ENCODE measurements around the gene NKX6-2. TPM values are rescaled to one million over a fixed set of nuclear protein-coding genes. Genes with fewer than 3 reads are reported as not detected.

The NKX6-2 gene
- total RNA-seq, 1 donor from 2014 or later = not detected

GRCh38 chr10:132786884-132787494 lies 1.0 kb upstream of the NKX6-2 start:
- H3K27me3 Mint-ChIP-seq (ENCODE audit: low read depth) = peaks cover 17% of the 10 kb centered on the region
- H3K4me3 Mint-ChIP-seq (ENCODE audit: unreplicated experiment) = no peak overlapping the region
- H3K36me3 Mint-ChIP-seq (ENCODE audit: low read depth) = peaks cover 10% of the 10 kb centered on the region
- H3K4me1 Mint-ChIP-seq (ENCODE audit: low read depth) = no peaks in the 10 kb centered on the region
- no peaks in the 10 kb centered on the region for H3K9me3 Mint-ChIP-seq (ENCODE audit: low read depth)
- no peak for TF ChIP-seq CTCF (IDR thresholded peaks at IDR 0.05)
- no peak for DNase-seq (ENCODE audit: low spot score)
- no peak overlapping the region for H3K27ac Mint-ChIP-seq (ENCODE audit: unreplicated experiment)

DNA sequence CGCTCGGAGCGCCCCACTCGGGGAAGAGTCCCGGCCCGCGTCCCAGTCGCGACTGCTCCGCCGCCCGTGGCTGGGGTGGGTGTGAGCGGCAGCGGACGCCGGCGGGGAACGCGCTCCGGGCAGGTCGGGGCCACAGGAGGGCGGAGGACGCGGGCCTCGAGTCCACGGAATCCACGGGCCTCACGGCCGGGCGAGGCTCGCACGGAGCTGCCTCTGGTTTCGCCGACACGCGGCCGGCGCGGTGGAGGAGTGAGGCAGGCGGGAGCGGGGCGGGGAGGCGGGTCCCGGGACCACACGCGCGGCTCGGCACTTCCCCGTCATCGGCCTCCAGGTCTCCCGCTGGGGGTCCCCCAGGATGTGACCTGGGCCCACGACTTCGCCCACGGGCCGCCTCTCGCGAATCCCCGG lies 533 bp upstream of the NKX6-2 start:
- Mint-ChIP-seq H3K36me3 (ENCODE audit: low read depth) (peaks cover 14% of the 10 kb centered on the region), H3K9me3 (ENCODE audit: low read depth) (no peaks in the 10 kb centered on the region), H3K27me3 (ENCODE audit: low read depth) (peaks cover 17% of the 10 kb centered on the region), H3K4me3 (ENCODE audit: unreplicated experiment) (no peak overlapping the region), H3K27ac (ENCODE audit: unreplicated experiment) (no peak overlapping the region), H3K4me1 (ENCODE audit: low read depth) (no peaks in the 10 kb centered on the region)
- no peak for TF ChIP-seq CTCF (IDR thresholded peaks at IDR 0.05)
- DNase-seq (ENCODE audit: low spot score) = no peak

- no peaks in the 10 kb centered on the region for H3K4me1 Mint-ChIP-seq (ENCODE audit: low read depth)
- H3K27ac Mint-ChIP-seq (ENCODE audit: unreplicated experiment) = no peak overlapping the region
- no peak overlapping the region for H3K4me3 Mint-ChIP-seq (ENCODE audit: unreplicated experiment)
- TF ChIP-seq CTCF (IDR thresholded peaks at IDR 0.05) = no peak
- no peak for DNase-seq (ENCODE audit: low spot score)
- peaks cover 12% of the 10 kb centered on the region for H3K27me3 Mint-ChIP-seq (ENCODE audit: low read depth)
- H3K9me3 Mint-ChIP-seq (ENCODE audit: low read depth) = no peaks in the 10 kb centered on the region
- H3K36me3 Mint-ChIP-seq (ENCODE audit: low read depth) = peaks cover 18% of the 10 kb centered on the region
Observed at GRCh38 chr10:132784866-132785722, 853 bp downstream of the NKX6-2 start.

- Mint-ChIP-seq H3K27ac (ENCODE audit: unreplicated experiment) (no peak overlapping the region), H3K4me1 (ENCODE audit: low read depth) (no peaks in the 10 kb centered on the region), H3K36me3 (ENCODE audit: low read depth) (peaks cover 22% of the 10 kb centered on the region), H3K4me3 (ENCODE audit: unreplicated experiment) (no peak overlapping the region), H3K9me3 (ENCODE audit: low read depth) (no peaks in the 10 kb centered on the region), H3K27me3 (ENCODE audit: low read depth) (peaks cover 6% of the 10 kb centered on the region)
- no peak for DNase-seq (ENCODE audit: low spot score)
- no peak for TF ChIP-seq CTCF (IDR thresholded peaks at IDR 0.05)
Observed at GRCh38 chr10:132783940-132784865, 1.7 kb downstream of the NKX6-2 start.

Measured in chondrocyte (in vitro differentiated cells).